ENCODE results near the gene INVS. TPM values are rescaled to one million over a fixed set of nuclear protein-coding genes. Genes with fewer than 3 reads are reported as not detected.
A peak's percentile ranks its signal among the peaks of the same experiment; 100 is the strongest.
"Not testable (repeated sequence)": the region's sequence is repeated elsewhere in the genome, so short reads cannot be mapped to it uniquely, and the experiment has no call there.

INVS gene
- total RNA-seq, 1 donor = 28.3 TPM

GRCh38 chr9:100058699-100059579 lies 40.1 kb upstream of the INVS start:
- DNase-seq (ENCODE audit: low read depth) = no peak
- H3K4me3 ChIP-seq (ENCODE audit: low read depth, low read length) = no peak overlapping the region
- TF ChIP-seq, protein P1, sequence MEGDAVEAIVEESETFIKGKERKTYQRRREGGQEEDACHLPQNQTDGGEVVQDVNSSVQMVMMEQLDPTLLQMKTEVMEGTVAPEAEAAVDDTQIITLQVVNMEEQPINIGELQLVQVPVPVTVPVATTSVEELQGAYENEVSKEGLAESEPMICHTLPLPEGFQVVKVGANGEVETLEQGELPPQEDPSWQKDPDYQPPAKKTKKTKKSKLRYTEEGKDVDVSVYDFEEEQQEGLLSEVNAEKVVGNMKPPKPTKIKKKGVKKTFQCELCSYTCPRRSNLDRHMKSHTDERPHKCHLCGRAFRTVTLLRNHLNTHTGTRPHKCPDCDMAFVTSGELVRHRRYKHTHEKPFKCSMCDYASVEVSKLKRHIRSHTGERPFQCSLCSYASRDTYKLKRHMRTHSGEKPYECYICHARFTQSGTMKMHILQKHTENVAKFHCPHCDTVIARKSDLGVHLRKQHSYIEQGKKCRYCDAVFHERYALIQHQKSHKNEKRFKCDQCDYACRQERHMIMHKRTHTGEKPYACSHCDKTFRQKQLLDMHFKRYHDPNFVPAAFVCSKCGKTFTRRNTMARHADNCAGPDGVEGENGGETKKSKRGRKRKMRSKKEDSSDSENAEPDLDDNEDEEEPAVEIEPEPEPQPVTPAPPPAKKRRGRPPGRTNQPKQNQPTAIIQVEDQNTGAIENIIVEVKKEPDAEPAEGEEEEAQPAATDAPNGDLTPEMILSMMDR (IDR thresholded peaks at IDR 0.05; ENCODE audit: insufficient read depth, low read length) = no peak

DNA sequence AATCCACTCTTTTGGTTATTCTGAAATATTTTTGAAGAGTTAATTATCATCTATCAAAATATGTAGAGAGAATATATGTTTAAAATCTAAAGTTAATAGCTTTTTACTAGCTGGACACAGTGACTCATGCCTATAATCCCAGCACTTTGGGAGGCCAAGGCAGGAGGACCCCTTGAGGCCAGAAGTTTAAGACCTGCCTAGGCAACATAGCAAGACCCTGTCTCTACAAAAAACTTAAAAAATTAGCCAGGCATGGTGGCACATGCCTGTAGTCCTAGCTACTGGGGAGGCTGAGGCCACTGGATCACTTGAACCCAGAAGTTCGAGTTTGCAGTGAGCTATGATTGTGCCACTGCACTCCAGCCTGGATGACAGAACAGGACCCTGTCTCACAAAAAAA lies 36.4 kb upstream of the INVS start:
- H3K4me3 ChIP-seq (ENCODE audit: low read depth, low read length); DNase-seq (ENCODE audit: low read depth): not testable (repeated sequence)

GRCh38 chr9:100063185-100063584 lies 35.9 kb upstream of the INVS start:
- no peak for DNase-seq (ENCODE audit: low read depth)
- no peak overlapping the region for H3K4me3 ChIP-seq (ENCODE audit: low read depth, low read length)
- TF ChIP-seq, protein P1 (IDR thresholded peaks at IDR 0.05; ENCODE audit: insufficient read depth, low read length) = no peak

- no peak overlapping the region for H3K4me3 ChIP-seq (ENCODE audit: low read depth, low read length)
- peak; percentile 76 for DNase-seq (ENCODE audit: low read depth)
- TF ChIP-seq, protein P1 (IDR thresholded peaks at IDR 0.05; ENCODE audit: insufficient read depth, low read length) = no peak
Measured at GRCh38 chr9:100064872-100065581, 34.0 kb upstream of the INVS start.

DNA sequence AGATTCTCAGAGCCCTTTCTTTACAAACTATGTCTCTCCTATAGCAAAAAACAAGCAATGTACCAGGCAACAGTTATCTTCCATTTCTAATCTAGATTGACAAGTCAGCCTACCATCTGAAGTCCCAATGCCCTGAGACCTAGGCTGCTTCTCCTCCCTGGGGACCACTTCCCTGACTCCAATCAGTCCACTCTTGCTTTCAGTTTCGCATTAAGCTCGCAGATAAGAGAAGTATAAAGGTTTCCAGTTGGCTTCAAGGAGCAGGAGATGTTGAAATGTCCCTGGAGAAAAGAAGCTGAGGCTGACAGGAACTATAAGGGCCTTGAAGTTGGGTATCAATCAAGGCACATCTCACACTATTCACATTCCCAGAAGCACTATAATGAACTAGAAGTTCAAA lies 32.5 kb upstream of the INVS start:
- peak overlapping the region; percentile 15 for H3K4me3 ChIP-seq (ENCODE audit: low read depth, low read length)
- DNase-seq (ENCODE audit: low read depth) = peak; percentile 82
- TF ChIP-seq, protein P1 (IDR thresholded peaks at IDR 0.05; ENCODE audit: insufficient read depth, low read length) = no peak

GRCh38 chr9:100067990-100068389 lies 31.1 kb upstream of the INVS start:
- not testable (repeated sequence) for H3K4me3 ChIP-seq (ENCODE audit: low read depth, low read length); DNase-seq (ENCODE audit: low read depth)

DNA sequence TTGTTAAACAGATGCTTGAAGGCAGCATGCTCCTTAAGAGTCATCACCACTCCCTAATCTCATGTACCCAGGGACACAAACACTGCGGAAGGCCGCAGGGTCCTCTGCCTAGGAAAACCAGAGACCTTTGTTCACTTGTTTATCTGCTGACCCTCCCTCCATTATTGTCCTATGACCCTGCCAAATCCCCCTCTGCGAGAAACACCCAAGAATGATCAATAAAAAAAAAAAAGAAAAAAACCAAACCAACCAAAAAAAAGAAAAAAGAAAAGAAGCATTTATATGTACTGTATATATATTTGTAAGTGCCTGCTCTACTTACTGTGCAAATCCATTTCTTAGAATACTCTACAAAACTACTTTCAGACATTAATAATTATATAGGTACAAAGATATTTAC lies 30.0 kb upstream of the INVS start:
- not testable (repeated sequence) for H3K4me3 ChIP-seq (ENCODE audit: low read depth, low read length); DNase-seq (ENCODE audit: low read depth)

DNA sequence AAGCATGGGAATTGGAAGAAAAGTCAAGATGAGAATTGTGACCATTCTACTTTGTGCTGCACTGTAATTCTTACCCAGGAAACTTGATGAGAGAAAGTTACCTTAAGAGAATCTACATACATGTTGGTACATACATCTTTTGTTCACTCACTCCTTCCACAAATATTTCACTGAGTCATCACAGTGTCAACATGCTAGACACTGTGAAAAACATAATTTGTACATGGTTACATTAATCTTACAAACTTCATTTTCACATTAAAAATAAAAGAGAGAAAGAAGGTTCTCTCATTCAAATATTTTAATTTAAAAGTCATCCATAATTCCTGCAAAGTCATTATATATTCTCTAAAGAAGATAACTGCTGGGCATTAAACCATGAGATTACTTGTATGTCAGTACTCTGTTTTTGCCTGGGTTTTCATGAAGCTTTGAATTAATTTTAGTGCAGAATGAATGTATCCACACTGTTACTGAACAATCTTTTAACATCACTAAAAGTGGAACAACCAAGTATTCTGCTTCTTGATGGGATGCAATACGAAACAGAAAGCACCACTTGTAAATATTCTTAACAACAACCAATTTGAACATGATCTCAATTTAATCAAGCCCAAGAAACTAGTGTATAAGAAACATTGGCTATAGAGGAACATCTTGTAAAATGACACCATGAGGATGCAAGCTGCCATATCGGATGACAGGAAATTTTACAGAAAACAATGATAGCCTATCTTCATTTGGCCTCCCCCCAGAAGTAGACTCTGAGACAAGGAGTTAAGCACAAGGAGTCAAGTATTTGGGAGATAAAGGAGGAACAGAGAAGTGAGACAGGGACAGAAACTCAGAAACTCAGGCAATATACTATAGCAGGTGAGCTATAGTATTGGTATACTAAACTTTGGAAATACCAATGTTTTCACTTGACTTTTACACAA lies 28.7 kb upstream of the INVS start:
- no peak overlapping the region for H3K4me3 ChIP-seq (ENCODE audit: low read depth, low read length)
- DNase-seq (ENCODE audit: low read depth) = no peak
- TF ChIP-seq, protein P1 (IDR thresholded peaks at IDR 0.05; ENCODE audit: insufficient read depth, low read length) = no peak
